Bronchial epithelial cell (primary cell): ENCODE results near the gene PLEKHA7. TPM values are rescaled to one million over a fixed set of nuclear protein-coding genes. Genes with fewer than 3 reads are reported as not detected.

Experiments used
- DNase-seq: peaks from one replicate; pipeline ENCODE4 v3.0.0-alpha.2; 2010; ENCODE audit warnings: low read depth
- FAIRE-seq: peaks from 2 replicates; lab custom pipeline; 2011; peaks lifted over from hg19 to GRCh38; lab: Jason Lieb, UNC
- H3K27me3 ChIP-seq: 2 replicates; pipeline ENCODE4 v1.5.1; 2011; ENCODE audit warnings: low read length; ENCODE audit not compliant: control insufficient read depth, insufficient read depth
- H3K36me3 ChIP-seq: 2 replicates; pipeline ENCODE4 v1.5.1; 2011; ENCODE audit warnings: low read length; ENCODE audit not compliant: control insufficient read depth, insufficient read depth
- H3K4me3 ChIP-seq: 2 replicates; pipeline ENCODE4 v1.5.1; 2011; ENCODE audit warnings: mild to moderate bottlenecking, low read depth, low read length, control low read depth
- CTCF ChIP-seq: IDR thresholded peaks from 2 replicates; pipeline ENCODE4 v1.5.1; 2011; ENCODE audit warnings: mild to moderate bottlenecking, moderate library complexity, low read length, control low read depth, inconsistent platforms; ENCODE audit not compliant: insufficient read depth, severe bottlenecking
- total RNA-seq: library from RNA; depleted of rRNA; stranded (reverse); fragments of >200 nt; gene quantifications from 2 replicates; pipeline ENCODE4 v1.2.1, GENCODE V29; 2014

The PLEKHA7 gene
- total RNA-seq, 1 donor from 2014 or later, result 2.4 TPM

- FAIRE-seq (peak; percentile 66), DNase-seq (peak; percentile 88)
- Histone ChIP-seq H3K4me3 (no peak overlapping the region), H3K36me3 (no peaks in the 10 kb centered on the region), H3K27me3 (no peaks in the 10 kb centered on the region)
- TF ChIP-seq CTCF, result peak; percentile 70
Measured at GRCh38 chr11:16883174-16883573, 131.0 kb downstream of the PLEKHA7 start.

- no peak for TF ChIP-seq CTCF
- DNase-seq (no peak), FAIRE-seq (no peak)
- Histone ChIP-seq H3K4me3 (no peak overlapping the region), H3K36me3 (no peaks in the 10 kb centered on the region), H3K27me3 (no peaks in the 10 kb centered on the region)
Measured at GRCh38 chr11:16881766-16882165, 132.4 kb downstream of the PLEKHA7 start.

- FAIRE-seq (peak; percentile 95), DNase-seq (peak; percentile 83)
- H3K4me3 ChIP-seq, result no peak overlapping the region
- no peaks in the 10 kb centered on the region for H3K27me3 ChIP-seq
- H3K36me3 ChIP-seq, result no peaks in the 10 kb centered on the region
- TF ChIP-seq CTCF, result peak; percentile 61
Measured at GRCh38 chr11:16881074-16881709, 133.0 kb downstream of the PLEKHA7 start.

GRCh38 chr11:16880184-16880801 lies 133.9 kb downstream of the PLEKHA7 start:
- FAIRE-seq (no peak), DNase-seq (no peak)
- Histone ChIP-seq H3K36me3 (no peaks in the 10 kb centered on the region), H3K27me3 (no peaks in the 10 kb centered on the region), H3K4me3 (no peak overlapping the region)
- no peak for TF ChIP-seq CTCF

- H3K4me3 ChIP-seq, result no peak overlapping the region
- no peaks in the 10 kb centered on the region for H3K27me3 ChIP-seq
- no peaks in the 10 kb centered on the region for H3K36me3 ChIP-seq
- TF ChIP-seq CTCF, result no peak
- no peak for FAIRE-seq
- no peak for DNase-seq
Measured at GRCh38 chr11:16879690-16880089, 134.5 kb downstream of the PLEKHA7 start.

GRCh38 chr11:16876837-16877236 lies 137.4 kb downstream of the PLEKHA7 start:
- H3K4me3 ChIP-seq, result no peak overlapping the region
- DNase-seq (no peak), FAIRE-seq (no peak)
- H3K36me3 ChIP-seq, result no peaks in the 10 kb centered on the region
- no peak for TF ChIP-seq CTCF
- H3K27me3 ChIP-seq, result no peaks in the 10 kb centered on the region
